ENCODE data around the gene CPT2.

DNA sequence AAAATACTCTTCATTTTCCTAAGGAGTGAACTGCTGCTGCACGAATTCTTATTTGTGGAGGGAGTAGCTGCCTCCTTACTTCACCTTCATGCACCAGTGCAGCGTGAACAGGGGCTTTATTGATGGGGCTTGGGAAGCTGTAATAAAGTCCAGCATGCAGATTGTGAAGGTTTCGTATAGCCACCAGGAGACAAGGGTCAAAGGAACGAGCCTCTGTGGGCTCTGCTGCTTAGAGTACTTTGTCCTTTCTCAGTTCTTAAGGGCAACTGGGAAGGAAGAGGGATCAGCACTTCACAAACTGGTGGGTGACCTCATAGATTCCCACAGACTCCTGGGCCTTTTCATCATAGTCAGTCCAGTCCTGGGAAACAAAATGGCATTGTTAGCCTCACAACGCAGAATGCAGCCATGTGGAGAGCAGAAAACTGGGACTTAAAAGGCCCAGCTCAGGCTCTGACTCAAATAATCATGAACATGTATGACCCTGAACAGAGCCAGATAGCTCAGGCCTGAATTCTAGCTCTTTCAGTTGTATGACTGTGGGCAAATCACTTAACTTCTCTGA is 17.8 kb downstream of the CPT2 start:
- TF ChIP-seq, protein P1, sequence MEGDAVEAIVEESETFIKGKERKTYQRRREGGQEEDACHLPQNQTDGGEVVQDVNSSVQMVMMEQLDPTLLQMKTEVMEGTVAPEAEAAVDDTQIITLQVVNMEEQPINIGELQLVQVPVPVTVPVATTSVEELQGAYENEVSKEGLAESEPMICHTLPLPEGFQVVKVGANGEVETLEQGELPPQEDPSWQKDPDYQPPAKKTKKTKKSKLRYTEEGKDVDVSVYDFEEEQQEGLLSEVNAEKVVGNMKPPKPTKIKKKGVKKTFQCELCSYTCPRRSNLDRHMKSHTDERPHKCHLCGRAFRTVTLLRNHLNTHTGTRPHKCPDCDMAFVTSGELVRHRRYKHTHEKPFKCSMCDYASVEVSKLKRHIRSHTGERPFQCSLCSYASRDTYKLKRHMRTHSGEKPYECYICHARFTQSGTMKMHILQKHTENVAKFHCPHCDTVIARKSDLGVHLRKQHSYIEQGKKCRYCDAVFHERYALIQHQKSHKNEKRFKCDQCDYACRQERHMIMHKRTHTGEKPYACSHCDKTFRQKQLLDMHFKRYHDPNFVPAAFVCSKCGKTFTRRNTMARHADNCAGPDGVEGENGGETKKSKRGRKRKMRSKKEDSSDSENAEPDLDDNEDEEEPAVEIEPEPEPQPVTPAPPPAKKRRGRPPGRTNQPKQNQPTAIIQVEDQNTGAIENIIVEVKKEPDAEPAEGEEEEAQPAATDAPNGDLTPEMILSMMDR (IDR thresholded peaks at IDR 0.05 in 8 of 11, conservative IDR thresholded peaks at IDR 0.05 in 3 of 11): no peak
- TF ChIP-seq POLR2A (IDR thresholded peaks at IDR 0.05): no peak

All from spleen (tissue), 7 donors.